Skeletal muscle cell (primary cell): ENCODE data around the gene ZNF546.

Experiments used
- DNase-seq: peaks from one replicate; pipeline ENCODE4 v3.0.0-alpha.2; 2010; ENCODE audit warnings: low read depth
- H3K4me3 ChIP-seq: 2 replicates; pipeline ENCODE4 v1.5.1; 2011; ENCODE audit warnings: low read depth, mild to moderate bottlenecking, control low read depth, low read length, moderate library complexity

ZNF546 gene

GRCh38 chr19:39982883-39983282, 14.0 kb upstream of the ZNF546 start:
- no peak overlapping the region for H3K4me3 ChIP-seq

DNA sequence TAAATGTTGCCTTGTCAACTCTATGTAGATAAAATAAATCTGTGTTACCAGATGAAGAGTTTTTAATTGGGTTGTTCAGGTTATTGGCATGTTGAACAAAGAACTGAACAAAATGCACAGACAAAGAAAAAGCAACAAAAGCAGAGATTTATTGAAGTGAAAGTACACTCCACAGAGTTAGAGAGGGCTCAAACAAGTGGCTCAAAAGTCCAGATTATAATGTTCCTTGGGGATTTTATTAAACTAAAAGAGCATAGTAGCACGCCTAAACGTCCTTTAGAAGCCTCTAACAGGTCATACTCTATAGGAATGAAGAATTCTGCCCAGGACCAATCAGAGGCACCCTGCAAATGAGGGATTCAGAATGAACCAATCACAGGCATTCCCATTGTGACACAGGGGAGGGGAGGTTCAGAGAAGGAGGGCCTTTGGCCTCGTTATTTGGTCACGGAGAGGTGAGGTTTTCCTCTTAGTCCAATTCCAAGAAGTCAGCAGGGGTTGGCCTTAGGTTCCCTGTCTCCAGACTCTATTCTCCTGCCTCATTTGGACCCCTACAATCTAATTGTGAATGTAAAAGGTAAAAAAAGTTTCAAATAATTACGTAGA, 13.1 kb upstream of the ZNF546 start:
- H3K4me3 ChIP-seq, result no peak overlapping the region
- DNase-seq, result no peak

More at GRCh38 chr19:39982883-39983282, 14.0 kb upstream of the ZNF546 start:
- DNase-seq, result no peak

DNA sequence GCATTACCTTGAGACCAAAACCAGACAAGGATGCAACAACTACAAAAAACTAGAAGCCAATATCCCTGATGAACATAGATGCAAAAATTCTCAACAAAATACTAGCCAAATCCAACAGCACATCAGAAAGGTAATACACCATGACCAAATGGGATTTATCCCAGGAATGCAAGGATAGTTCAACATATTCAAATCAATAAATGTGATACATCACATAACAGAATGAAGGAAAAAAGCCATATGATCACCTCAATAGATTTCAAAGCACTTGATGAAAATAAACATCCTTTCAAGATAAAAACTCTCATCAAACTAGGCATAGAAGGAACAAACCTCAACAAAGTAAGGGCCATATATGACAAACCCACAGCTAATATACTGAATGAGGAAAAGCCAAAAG, 10.2 kb upstream of the ZNF546 start:
- no peak overlapping the region for H3K4me3 ChIP-seq
- DNase-seq, result no peak

DNA sequence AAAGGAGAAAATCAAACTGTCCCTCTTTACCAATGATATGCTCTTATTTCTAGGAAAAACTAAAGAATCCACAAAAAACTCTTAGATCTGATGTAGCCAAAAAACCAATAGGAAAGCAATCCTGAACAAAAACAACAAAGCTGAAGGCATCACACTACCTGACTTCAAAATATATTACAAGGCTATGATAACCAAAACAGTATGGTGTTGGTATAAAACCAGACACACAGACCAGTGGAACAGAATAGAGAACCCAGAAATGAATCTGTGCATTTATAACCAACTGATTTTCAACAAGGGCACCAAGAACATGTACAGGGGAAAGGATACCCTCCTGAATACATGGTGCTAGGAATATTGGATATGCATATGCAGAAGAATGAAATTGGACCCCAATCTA, 9.7 kb upstream of the ZNF546 start:
- no peak for DNase-seq
- H3K4me3 ChIP-seq, result no peak overlapping the region

DNA sequence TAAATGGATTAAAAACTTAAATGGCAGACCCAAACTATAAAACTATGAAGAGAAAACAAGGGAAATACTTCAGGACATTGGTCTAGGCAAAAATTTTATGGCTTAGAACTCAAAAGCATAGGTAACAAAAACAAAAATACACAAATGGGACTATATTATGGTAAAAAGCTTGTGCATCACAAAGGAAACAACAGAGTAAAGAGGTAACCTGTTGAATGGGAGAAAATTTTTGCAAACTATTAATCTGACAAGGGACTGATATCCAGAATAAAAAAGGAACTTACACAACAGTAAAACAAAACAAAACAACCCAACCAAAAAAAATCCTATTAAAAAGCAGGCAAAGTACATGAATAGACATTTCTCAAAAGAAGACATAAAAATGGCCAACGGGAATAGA, 9.3 kb upstream of the ZNF546 start:
- no peak overlapping the region for H3K4me3 ChIP-seq
- DNase-seq, result no peak

DNA sequence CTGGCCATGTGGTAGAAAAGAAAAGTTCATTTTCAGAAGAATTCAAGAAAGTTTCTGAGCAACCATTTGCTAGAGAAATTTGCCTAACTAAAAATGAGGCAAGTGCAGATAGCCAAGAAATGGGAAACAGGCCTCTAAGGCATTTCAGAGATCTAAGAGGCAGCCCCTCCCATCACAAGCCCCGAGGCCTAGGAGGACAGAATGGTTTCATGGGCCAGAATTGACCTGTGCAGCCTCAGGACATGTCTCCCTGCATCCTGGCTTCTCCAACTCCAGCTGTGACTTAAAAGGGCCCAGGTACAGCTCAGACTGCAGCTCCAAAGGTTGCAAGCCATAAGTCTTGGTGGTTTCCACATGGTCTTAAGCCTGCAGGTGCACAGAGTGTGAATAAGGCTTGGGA, 3.3 kb upstream of the ZNF546 start:
- no peak for DNase-seq
- no peak overlapping the region for H3K4me3 ChIP-seq

DNA sequence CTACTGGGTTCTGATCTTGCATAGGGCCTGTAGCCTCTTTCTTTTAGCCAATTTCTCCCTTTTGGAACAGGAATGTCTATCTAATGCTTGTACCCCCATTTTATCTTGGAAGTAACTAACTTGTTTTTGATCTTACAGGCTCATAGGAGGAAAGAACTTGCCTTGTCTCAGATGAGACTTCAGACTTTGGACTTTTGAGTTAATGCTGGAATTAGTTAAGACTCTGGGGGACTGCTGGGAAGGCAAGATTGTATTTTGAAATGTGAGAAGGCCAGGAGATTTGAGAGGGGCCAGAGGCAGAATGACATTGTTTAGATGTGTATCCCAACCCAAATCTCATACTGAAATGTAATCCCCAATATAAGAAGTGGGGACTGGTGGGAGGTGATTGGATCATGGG, 2.5 kb upstream of the ZNF546 start:
- H3K4me3 ChIP-seq, result no peak overlapping the region
- no peak for DNase-seq

DNA sequence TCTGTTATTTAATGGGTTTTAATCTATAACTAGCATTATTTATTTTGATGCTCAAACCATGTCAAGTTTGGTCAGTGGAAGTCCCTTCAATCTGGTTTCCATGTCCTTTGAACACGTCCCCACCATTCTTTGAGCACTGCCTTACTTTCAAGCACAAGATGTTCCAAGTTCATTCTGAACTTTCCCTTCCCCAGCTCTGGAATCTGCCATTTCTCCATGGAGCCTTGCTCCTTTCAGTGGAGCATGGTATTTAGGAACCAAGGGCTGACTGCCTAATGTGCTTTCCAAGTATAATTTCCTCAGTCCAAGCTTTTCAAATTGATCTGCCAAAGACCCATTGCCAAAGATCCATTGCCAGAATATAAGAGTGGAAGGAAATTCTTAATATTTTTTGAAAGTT, 1.1 kb upstream of the ZNF546 start:
- H3K4me3 ChIP-seq, result peak overlapping the region; percentile 80
- DNase-seq, result no peak

DNA sequence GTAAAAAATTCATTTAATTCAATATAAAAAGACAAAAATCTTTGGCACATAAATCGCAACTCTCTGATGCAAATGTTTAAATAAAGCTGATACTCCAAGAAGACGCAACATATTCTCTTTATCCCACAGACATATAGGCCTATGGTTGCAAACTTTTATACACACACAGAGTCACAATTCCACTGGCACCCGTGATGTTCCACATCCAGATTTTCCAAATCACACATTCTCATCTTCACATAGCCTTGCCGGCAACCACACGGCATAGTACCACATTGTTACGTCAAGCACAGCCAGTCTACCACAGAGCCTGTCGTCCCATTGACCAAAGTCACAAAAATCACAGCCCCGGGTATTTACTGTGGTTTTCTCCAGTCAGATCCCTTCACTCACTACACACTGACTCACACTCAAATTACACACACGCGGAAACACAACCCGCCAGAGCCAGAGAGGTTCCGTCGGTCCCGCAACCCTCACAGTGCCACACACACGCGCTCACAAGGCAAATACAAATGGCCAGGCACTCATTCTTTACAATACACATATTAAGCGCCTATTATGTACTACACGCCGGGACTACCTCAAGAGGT, 546 bp upstream of the ZNF546 start:
- DNase-seq, result no peak
- peak overlapping the region; percentile 80 for H3K4me3 ChIP-seq

DNA sequence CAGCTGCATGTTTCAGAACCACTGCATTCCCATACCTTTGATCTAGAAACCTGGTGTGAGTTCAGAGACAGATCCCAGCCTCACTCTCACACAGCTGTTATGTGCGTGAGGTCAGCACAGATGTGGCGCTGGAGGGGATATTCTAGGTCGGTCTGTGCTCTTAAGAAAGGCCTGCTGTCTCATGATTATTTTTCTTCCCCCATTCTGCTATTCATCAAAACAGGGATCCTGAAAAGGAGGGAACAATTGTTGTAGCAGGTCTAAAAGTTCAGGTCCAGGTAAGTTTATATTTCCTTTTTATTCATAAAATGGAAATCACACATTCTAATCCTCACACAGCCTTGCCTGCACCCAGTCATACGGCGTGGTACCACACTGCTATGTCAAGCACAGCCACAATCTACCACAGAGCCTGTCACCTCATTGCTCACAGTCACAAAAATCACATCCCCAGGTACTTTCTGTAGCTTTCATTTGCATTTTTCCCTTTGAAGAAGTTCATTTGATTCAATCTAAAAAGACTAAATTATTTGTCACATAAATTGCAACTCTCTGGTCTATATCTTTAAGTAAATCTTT, 867 bp downstream of the ZNF546 start:
- peak overlapping the region; percentile 80 for H3K4me3 ChIP-seq
- no peak for DNase-seq

- H3K4me3 ChIP-seq, result no peak overlapping the region
- no peak for DNase-seq
These were observed 1.6 kb downstream of the ZNF546 start for GRCh38 chr19:39998501-39998900.

DNA sequence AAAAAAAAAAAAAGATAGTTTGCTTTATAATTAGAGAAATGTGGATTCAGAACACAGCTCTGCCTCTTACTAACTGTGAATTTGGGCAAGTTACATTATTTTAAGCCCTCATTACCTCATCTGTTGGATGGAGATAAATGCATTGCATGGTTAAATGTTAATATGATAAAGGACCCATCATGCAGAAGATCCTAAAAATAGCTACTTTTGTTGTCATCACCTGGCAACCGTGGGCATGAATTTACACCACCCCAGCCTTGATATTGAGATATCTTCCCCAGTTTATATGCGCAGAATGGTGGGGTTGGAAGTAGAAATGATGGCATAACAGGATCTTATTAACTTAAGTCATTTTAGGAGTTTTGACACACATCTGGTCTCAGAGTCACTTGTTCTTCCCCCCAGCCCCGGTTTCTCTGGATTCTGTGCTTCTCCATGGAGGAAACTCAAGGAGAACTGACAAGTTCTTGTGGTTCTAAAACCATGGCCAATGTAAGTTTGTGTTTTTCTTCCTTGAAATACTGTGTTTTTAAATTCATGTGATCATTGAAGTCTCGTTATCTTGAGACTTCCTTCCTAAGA, 8.9 kb downstream of the ZNF546 start:
- DNase-seq, result no peak
- H3K4me3 ChIP-seq, result no peak overlapping the region

GRCh38 chr19:40006273-40006691, 9.4 kb downstream of the ZNF546 start:
- peak; percentile 45 for DNase-seq
- no peak overlapping the region for H3K4me3 ChIP-seq

- no peak overlapping the region for H3K4me3 ChIP-seq
- no peak for DNase-seq
These were observed 12.8 kb downstream of the ZNF546 start for GRCh38 chr19:40009674-40010073.

DNA sequence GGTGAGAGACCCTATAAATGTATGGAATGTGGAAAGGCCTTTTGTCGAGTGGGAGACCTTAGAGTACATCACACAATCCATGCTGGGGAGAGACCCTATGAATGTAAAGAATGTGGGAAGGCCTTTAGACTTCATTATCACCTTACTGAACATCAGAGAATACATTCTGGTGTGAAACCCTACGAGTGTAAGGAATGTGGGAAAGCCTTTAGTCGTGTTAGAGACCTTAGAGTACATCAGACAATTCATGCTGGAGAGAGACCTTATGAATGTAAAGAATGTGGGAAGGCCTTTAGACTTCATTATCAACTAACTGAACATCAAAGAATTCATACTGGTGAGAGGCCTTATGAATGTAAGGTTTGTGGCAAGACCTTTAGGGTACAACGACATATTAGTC, 17.1 kb downstream of the ZNF546 start:
- H3K4me3 ChIP-seq, result no peak overlapping the region
- DNase-seq, result no peak

DNA sequence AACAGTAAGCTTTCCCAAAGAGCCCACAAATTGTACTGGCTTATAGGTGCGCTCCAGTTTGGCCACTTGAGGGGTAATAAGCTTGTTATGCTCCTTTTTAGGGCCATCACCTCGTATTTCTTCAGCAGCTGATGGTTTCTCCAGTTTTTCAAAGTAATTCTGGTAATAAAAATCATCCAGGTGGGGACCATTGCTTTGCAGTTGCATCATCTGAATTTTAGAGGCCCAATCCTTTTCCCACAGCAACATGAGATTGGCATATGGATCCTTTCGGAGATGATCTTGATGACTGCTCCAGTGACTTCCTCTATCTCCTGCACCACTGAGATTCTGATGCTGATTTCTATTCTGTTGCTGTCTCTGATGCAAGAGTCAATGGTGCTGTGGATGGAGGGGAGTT, 27.1 kb downstream of the ZNF546 start:
- no peak for DNase-seq
- H3K4me3 ChIP-seq, result no peak overlapping the region

DNA sequence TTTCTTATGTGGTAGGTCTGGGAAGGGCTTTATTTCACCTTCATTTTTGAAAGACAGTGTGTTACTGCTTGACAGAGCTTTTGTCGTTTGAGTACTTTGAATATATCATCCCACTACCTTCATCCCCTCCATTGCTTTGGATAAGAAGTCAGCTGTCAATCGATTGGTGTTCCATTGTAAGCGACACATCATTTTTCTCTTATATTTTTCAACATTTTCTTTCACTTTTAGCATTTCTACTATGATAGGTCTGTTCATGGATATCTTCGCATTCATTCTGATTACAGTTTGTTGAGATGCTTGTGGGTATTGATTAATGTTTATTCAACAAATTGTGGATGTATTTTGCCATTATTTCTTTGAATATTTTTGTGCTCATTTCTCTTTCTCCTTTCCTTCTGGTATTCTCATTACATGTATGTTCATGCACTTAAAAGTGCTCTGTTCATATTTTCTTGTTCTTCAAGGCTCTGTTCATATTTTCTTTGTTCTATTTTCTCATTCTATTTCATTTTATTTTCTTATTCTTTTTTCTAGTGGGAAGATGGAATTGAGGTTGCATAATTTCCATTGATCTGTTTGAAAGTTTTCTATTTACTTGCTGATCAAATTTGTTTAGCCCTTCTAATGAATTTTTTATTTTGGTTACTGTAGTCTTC, 29.2 kb downstream of the ZNF546 start:
- no peak overlapping the region for H3K4me3 ChIP-seq
- DNase-seq, result no peak

DNA sequence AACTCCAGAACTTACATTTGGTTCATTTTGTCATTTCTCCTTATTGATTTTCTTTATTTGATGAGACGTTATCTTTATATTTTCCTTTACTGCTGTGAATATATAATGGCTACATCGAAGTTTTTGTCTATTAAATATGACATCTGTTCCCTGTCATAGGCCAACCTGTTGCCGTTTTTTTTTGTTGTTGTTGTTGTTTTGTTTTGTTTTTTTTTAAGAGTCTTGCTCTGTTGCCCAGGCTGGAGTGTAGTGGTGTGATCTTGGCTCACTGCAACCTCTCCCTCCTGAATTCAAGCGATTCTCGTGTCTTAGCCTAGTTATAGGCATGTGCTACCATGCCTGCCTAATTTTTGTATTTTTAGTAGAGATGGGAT, 29.7 kb downstream of the ZNF546 start:
- H3K4me3 ChIP-seq, result no peak overlapping the region
- DNase-seq, result no peak

GRCh38 chr19:40033989-40034560, 37.2 kb downstream of the ZNF546 start:
- DNase-seq, result no peak
- H3K4me3 ChIP-seq, result no peak overlapping the region

GRCh38 chr19:40035996-40036395, 39.1 kb downstream of the ZNF546 start:
- DNase-seq, result no peak
- H3K4me3 ChIP-seq, result no peak overlapping the region
